GM12878 (cell line): ENCODE measurements around the gene GPBP1L1. TPM values are rescaled to one million over a fixed set of nuclear protein-coding genes. Genes with fewer than 3 reads are reported as not detected.

Experiments used
- ATAC-seq: fragments of 200-7000 bp; cut with Tn5 transposase; 3 replicates; pipeline ENCODE4 v1.9.1; 2020; ENCODE audit warnings: mild to moderate bottlenecking, moderate library complexity
- BruUV-seq: library from RNA; stranded (reverse); fragments of 400-500 nt; replicated peaks from 2 replicates; lab custom pipeline; 2021; lab: Mats Ljungman, UMichigan
- CTCF ChIA-PET: fragments of 300-600 bp; sonication (Branson Sonifier 250); formaldehyde crosslinking; extraction: SDS; loops from one replicate; lab custom pipeline; 2021; ENCODE audit warnings: inconsistent platforms; lab: Yijun Ruan, JAX
- POLR2A ChIA-PET: fragments of 350-600 bp; formaldehyde crosslinking; extraction: SDS; loops from one replicate; lab custom pipeline; 2021; ENCODE audit warnings: inconsistent platforms; lab: Charles Lee
- RAD21 ChIA-PET: fragments of 300-600 bp; sonication (Branson Sonifier 250); formaldehyde crosslinking; loops from one replicate; lab custom pipeline; 2023; ENCODE audit warnings: antibody characterized with exemption; ENCODE audit not compliant: unreplicated experiment; lab: Charles Lee
- SMC1A ChIA-PET: fragments of 300-600 bp; sonication (Branson Sonifier 250); formaldehyde crosslinking; loops from one replicate; lab custom pipeline; 2023; ENCODE audit not compliant: unreplicated experiment, uncharacterized antibody; lab: Charles Lee
- DNase-seq: peaks from one replicate; pipeline ENCODE4 v3.0.0-alpha.2; 2011; ENCODE audit warnings: low read depth, low spot score
- FAIRE-seq: peaks from 3 replicates; lab custom pipeline; 2011; peaks lifted over from hg19 to GRCh38; lab: Jason Lieb, UNC
- H2AFZ ChIP-seq: 2 replicates; pipeline ENCODE4 v1.6.0; 2011; ENCODE audit warnings: low read depth, low read length, control low read depth; ENCODE audit not compliant: control insufficient read depth
- H3K27ac ChIP-seq: 2 replicates; pipeline ENCODE4 v1.5.1; 2011; ENCODE audit warnings: control low read depth; ENCODE audit not compliant: control insufficient read depth, insufficient read depth
- H3K27me3 ChIP-seq, 2 experiments: replicated peaks in 1 of 2; 2 replicates each; pipeline versions ENCODE4 v1.6.0 to v1.6.1; 2011; ENCODE audit warnings: low read length in 1 of 2; ENCODE audit not compliant: control insufficient read depth in 2 of 2, insufficient read depth in 2 of 2
- H3K36me3 ChIP-seq, 2 experiments: 2 replicates each; pipeline ENCODE4 v1.5.1; 2011; ENCODE audit warnings: low read length in 1 of 2; ENCODE audit not compliant: control insufficient read depth in 2 of 2, insufficient read depth in 2 of 2
- H3K4me1 ChIP-seq: 2 replicates; pipeline ENCODE4 v1.6.1; 2011; ENCODE audit warnings: mild to moderate bottlenecking, low read length, moderate library complexity, mixed read lengths; ENCODE audit not compliant: control insufficient read depth, insufficient read depth
- H3K4me2 ChIP-seq: 2 replicates; pipeline ENCODE4 v1.6.0; 2011; ENCODE audit warnings: control low read depth; ENCODE audit not compliant: control insufficient read depth, insufficient read depth
- H3K4me3 ChIP-seq: fragments of 200-600 bp; sonication (generic); 2 replicates; pipeline ENCODE4 v1.5.1; 2016
- H3K79me2 ChIP-seq: 2 replicates; pipeline ENCODE4 v1.6.0; 2011; ENCODE audit warnings: low read length; ENCODE audit not compliant: control insufficient read depth, insufficient read depth
- H3K9ac ChIP-seq: 2 replicates; pipeline ENCODE4 v1.8.0; 2011; ENCODE audit warnings: low read length, control low read depth, mixed read lengths; ENCODE audit not compliant: control insufficient read depth, insufficient read depth
- H3K9me3 ChIP-seq: replicated peaks from 3 replicates; pipeline ENCODE4 v1.5.1; 2011; ENCODE audit warnings: mild to moderate bottlenecking, low read length; ENCODE audit not compliant: control insufficient read depth, insufficient read depth
- H4K20me1 ChIP-seq: 2 replicates; pipeline ENCODE4 v1.6.0; 2011; ENCODE audit not compliant: control insufficient read depth, insufficient read depth
- CHD2 ChIP-seq: IDR thresholded peaks from 2 replicates; pipeline ENCODE4 v1.6.1; 2011; ENCODE audit warnings: low read depth, low read length, improper control_type of control experiment, borderline replicate concordance
- FOXM1 ChIP-seq: IDR thresholded peaks from 2 replicates; pipeline ENCODE4 v1.6.1; 2012; ENCODE audit warnings: low read depth, mild to moderate bottlenecking, inconsistent platforms, low read length, moderate library complexity
- GATAD2B ChIP-seq: fragments of 450-650 bp; conservative IDR thresholded peaks from 2 replicates; pipeline ENCODE4 v1.6.1; 2017; ENCODE audit warnings: low read depth, mild to moderate bottlenecking, moderate library complexity
- MTA3 ChIP-seq: IDR thresholded peaks from 2 replicates; pipeline ENCODE4 v1.6.1; 2012; ENCODE audit warnings: low read length, inconsistent platforms, borderline replicate concordance
- RAD21 ChIP-seq: IDR thresholded peaks from 2 replicates; pipeline ENCODE4 v1.6.1; 2011; ENCODE audit warnings: mild to moderate bottlenecking, low read depth, low read length, moderate library complexity; ENCODE audit not compliant: insufficient read depth
- RELA ChIP-seq: fragments of 450-650 bp; IDR thresholded peaks from 2 replicates; pipeline ENCODE4 v1.8.0; 2014; ENCODE audit warnings: borderline replicate concordance; ENCODE audit not compliant: partially characterized antibody
- RUNX3 ChIP-seq: IDR thresholded peaks from 2 replicates; pipeline ENCODE4 v1.6.1; 2012; ENCODE audit warnings: low read length, inconsistent platforms
- SIX5 ChIP-seq: IDR thresholded peaks from 2 replicates; pipeline ENCODE4 v1.6.1; 2011; ENCODE audit warnings: mild to moderate bottlenecking, low read depth, low read length, moderate library complexity; ENCODE audit not compliant: severe bottlenecking
- SMC3 ChIP-seq: IDR thresholded peaks from 2 replicates; pipeline ENCODE4 v1.6.1; 2011; ENCODE audit warnings: low read length, improper control_type of control experiment, borderline replicate concordance
- SRF ChIP-seq, 2 experiments: IDR thresholded peaks; 2 replicates each; pipeline ENCODE4 v1.6.1; 2011; ENCODE audit warnings: low read depth in 2 of 2, low read length in 2 of 2, mild to moderate bottlenecking in 1 of 2, moderate library complexity in 1 of 2
- TCF3 ChIP-seq: IDR thresholded peaks from 2 replicates; pipeline ENCODE4 v1.6.1; 2012; ENCODE audit warnings: low read depth, mild to moderate bottlenecking, low read length, borderline replicate concordance; ENCODE audit not compliant: insufficient read depth
- WGBS: methylation state at CpG from one replicate; pipeline ENCODE4 v1.1.6; 2016; ENCODE audit warnings: low lambda C conversion rate; ENCODE audit not compliant: insufficient replicate concordance, insufficient coverage; ENCODE audit errors: missing lambda C conversion rate; 5-methylcytosine and 5-hydroxymethylcytosine counted together
- in situ Hi-C: fragments of 300-500 bp; cut with MboI; formaldehyde crosslinking; loops from 9 replicates; pipeline ENCODE4 v1.14.3; 2018; ENCODE audit warnings: mixed read lengths
- intact Hi-C: fragments of 100-400 bp; cut with micrococcal nuclease; formaldehyde crosslinking; loops from one replicate; pipeline ENCODE4 v1.14.2; 2022; ENCODE audit not compliant: unreplicated experiment
- polyA plus RNA-seq, 11 experiments: library from polyadenylated mRNA; depleted of rRNA in 4 of 11; unstranded in 6 of 11; stranded (reverse) in 5 of 11; fragments of >200 nt; fragmentation: Nextera tagmentation in 4 of 11; fragmentation: Illumina TruSeq in 1 of 11; extraction: Ambion mirVana in 4 of 11; extraction: Trizol in 1 of 11; gene quantifications; 1 replicate in 1 of 11; 2 replicates in 10 of 11; pipeline versions ENCODE4 v1.2.1 to v1.2.3, GENCODE V29; 2011 to 2016; ENCODE audit warnings: inconsistent platforms in 2 of 11, missing spikeins in 2 of 11, low read depth in 1 of 11
- total RNA-seq, 4 experiments: library from RNA; depleted of rRNA in 3 of 4; stranded (reverse); fragments of >200 nt in 3 of 4; fragmentation: Illumina TruSeq in 1 of 4; extraction: Trizol in 1 of 4; gene quantifications; 2 replicates each; pipeline versions ENCODE4 v1.2.1 to v1.2.3, GENCODE V29; 2013 to 2021
- TF ChIP-seq, protein P1 (sequence below): fragments of 450-650 bp; IDR thresholded peaks from 2 replicates; pipeline ENCODE4 v1.6.1; 2017; ENCODE audit warnings: low read depth, mild to moderate bottlenecking, moderate library complexity
- TF ChIP-seq, protein P2 (sequence below): fragments of 450-650 bp; IDR thresholded peaks from 2 replicates; pipeline ENCODE4 v1.6.1; 2016; ENCODE audit warnings: mild to moderate bottlenecking
- TF ChIP-seq, protein P3 (sequence below): IDR thresholded peaks from 2 replicates; pipeline ENCODE4 v1.6.1; 2012; ENCODE audit warnings: low read length, inconsistent platforms

GPBP1L1 gene
- total and polyA plus RNA-seq, 10 of the 15 experiments (the other 5 are each of a cell fraction or from before 2014, with no cell fraction given) = 37.3 to 91.6 (median 81.2) TPM

DNA sequence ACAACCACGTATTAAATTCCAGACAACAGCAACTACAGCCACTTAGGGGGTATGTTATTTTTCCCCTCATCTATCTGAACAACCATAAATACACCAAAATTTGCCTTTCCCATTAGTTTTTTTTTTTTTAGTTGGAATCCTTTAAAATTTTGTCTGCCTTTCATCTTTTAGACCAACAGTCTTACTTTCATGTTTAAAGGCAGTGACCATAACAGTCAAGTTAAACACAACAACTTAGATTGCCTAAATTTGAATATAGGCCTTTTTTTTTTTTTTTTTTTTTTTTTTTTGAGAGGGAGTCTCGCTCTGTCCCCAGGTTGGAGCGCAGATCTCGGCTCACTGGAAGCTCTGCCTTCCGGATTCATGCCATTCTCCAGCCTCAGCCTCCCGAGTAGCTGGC, 3.4 kb downstream of the GPBP1L1 start (continued):
- TF ChIP-seq, protein P1, sequence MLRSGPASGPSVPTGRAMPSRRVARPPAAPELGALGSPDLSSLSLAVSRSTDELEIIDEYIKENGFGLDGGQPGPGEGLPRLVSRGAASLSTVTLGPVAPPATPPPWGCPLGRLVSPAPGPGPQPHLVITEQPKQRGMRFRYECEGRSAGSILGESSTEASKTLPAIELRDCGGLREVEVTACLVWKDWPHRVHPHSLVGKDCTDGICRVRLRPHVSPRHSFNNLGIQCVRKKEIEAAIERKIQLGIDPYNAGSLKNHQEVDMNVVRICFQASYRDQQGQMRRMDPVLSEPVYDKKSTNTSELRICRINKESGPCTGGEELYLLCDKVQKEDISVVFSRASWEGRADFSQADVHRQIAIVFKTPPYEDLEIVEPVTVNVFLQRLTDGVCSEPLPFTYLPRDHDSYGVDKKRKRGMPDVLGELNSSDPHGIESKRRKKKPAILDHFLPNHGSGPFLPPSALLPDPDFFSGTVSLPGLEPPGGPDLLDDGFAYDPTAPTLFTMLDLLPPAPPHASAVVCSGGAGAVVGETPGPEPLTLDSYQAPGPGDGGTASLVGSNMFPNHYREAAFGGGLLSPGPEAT = no peak
- TF ChIP-seq GATAD2B (no peak), FOXM1 (no peak), MTA3 (no peak)
- TF ChIP-seq, protein P2, sequence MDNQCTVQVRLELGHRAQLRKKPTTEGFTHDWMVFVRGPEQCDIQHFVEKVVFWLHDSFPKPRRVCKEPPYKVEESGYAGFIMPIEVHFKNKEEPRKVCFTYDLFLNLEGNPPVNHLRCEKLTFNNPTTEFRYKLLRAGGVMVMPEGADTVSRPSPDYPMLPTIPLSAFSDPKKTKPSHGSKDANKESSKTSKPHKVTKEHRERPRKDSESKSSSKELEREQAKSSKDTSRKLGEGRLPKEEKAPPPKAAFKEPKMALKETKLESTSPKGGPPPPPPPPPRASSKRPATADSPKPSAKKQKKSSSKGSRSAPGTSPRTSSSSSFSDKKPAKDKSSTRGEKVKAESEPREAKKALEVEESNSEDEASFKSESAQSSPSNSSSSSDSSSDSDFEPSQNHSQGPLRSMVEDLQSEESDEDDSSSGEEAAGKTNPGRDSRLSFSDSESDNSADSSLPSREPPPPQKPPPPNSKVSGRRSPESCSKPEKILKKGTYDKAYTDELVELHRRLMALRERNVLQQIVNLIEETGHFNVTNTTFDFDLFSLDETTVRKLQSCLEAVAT = no peak

DNA sequence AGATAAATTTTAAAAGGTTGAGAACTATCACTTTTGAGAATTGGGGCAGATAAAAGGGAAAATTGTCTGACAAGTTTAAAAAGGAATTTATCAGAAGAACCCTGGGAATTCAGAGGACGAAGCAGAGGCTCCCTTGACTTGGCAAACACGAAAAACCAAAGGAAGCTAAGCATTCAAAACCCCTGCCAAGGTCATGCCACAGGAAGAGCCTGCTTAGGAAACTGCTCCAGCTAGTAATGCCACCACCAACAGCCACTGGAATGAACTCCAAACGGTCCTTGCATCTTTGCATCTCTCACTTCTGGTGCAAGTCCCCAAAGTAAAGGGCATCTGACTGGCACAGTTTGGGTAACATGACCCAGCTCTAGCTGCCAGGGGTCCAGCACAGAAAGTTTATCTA, 7.2 kb downstream of the GPBP1L1 start:
- H4K20me1 ChIP-seq = peaks cover 3% of the 10 kb centered on the region; the same call in 1 of the 2 replicates
- H3K27me3 ChIP-seq = no peaks in the 10 kb centered on the region
- intact Hi-C loops (no loop called here), in situ Hi-C loops (no loop called here)
- no TSS peak for BruUV-seq
- FAIRE-seq (no peak), ATAC-seq (no peak), DNase-seq (no peak)
- 20% methylated on average over 3 of the region's 3 CpGs for WGBS
- ChIA-PET RAD21 (interaction anchor here (0.6 kb wide), 1 partner anchor 80 kb away, joined by 3 read pairs; no protein-coding TSS in a partner anchor), CTCF (interaction anchor here (1.4 kb wide), 1 partner anchor 545 kb away, joined by 3 read pairs; no protein-coding TSS in a partner anchor), SMC1A (interaction anchor here (0.7 to 2.1 kb wide), 4 partner anchors 8 to 71 kb away, joined by 3 to 4 read pairs (median 3); no protein-coding TSS in a partner anchor), POLR2A (interaction anchor here (0.5 to 1.7 kb wide), 2 partner anchors 10 to 260 kb away, joined by 3 to 12 read pairs; no protein-coding TSS in a partner anchor)
- peaks cover 2% of the 10 kb centered on the region; the same call in 1 of the 2 replicates for H3K4me1 ChIP-seq
- no peak overlapping the region for H3K27ac ChIP-seq
- no peak overlapping the region for H3K9ac ChIP-seq
- no peak overlapping the region for H2AFZ ChIP-seq
- no peak overlapping the region for H3K4me2 ChIP-seq
- peaks cover 0 to 4% of the 10 kb centered on the region in 2 experiments; a peak in 3 of 4 replicates for H3K36me3 ChIP-seq
- no peak overlapping the region; the same call in 1 of the 2 replicates for H3K4me3 ChIP-seq
- H3K9me3 ChIP-seq = no peaks in the 10 kb centered on the region
- peaks cover 91% of the 10 kb centered on the region for H3K79me2 ChIP-seq
- TF ChIP-seq SIX5 = no peak
- TF ChIP-seq, protein P3, sequence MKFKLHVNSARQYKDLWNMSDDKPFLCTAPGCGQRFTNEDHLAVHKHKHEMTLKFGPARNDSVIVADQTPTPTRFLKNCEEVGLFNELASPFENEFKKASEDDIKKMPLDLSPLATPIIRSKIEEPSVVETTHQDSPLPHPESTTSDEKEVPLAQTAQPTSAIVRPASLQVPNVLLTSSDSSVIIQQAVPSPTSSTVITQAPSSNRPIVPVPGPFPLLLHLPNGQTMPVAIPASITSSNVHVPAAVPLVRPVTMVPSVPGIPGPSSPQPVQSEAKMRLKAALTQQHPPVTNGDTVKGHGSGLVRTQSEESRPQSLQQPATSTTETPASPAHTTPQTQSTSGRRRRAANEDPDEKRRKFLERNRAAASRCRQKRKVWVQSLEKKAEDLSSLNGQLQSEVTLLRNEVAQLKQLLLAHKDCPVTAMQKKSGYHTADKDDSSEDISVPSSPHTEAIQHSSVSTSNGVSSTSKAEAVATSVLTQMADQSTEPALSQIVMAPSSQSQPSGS = no peak
- no peak for TF ChIP-seq CHD2
- no peak for TF ChIP-seq RUNX3
- TF ChIP-seq TCF3 = no peak
- no peak for TF ChIP-seq RELA
- no peak for TF ChIP-seq SRF (IDR thresholded peaks at IDR 0.05; ENCODE audit: low read depth in 2 of 2, low read length in 2 of 2)
- no peak for TF ChIP-seq SMC3
- TF ChIP-seq RAD21 = no peak
